ENCODE measurements around the gene NUP88.
A peak's percentile ranks its signal among the peaks of the same experiment; 100 is the strongest.
"Not testable (repeated sequence)": the region's sequence is repeated elsewhere in the genome, so short reads cannot be mapped to it uniquely, and the experiment has no call there.

Gene NUP88

GRCh38 chr17:5419356-5419958 is at the start of gene NUP88:
Gene NUP88, minus strand, starts transcription at chr17:5419662. Its CDS starts 12 bp downstream, at chr17:5419650.
- peak; percentile 88 to 89 for DNase-seq (ENCODE audit: low read depth in 2 of 2)

GRCh38 chr17:5468075-5468473 is 48.6 kb upstream of the NUP88 start:
- no peak for DNase-seq (ENCODE audit: low read depth in 2 of 2)

GRCh38 chr17:5467416-5467815 is 48.0 kb upstream of the NUP88 start:
- no peak for DNase-seq (ENCODE audit: low read depth in 2 of 2)

- no peak for DNase-seq (ENCODE audit: low read depth in 2 of 2)
These were observed 46.8 kb upstream of the NUP88 start for GRCh38 chr17:5466295-5466694.

- no peak for DNase-seq (ENCODE audit: low read depth in 2 of 2)
These were observed 45.5 kb upstream of the NUP88 start for GRCh38 chr17:5464717-5465507.

GRCh38 chr17:5446786-5447185 is 27.3 kb upstream of the NUP88 start:
- no peak for DNase-seq (ENCODE audit: low read depth in 2 of 2)

- DNase-seq (ENCODE audit: low read depth in 2 of 2) = no peak
These were observed 24.7 kb upstream of the NUP88 start for GRCh38 chr17:5444209-5444608.

GRCh38 chr17:5443728-5444127 is 24.3 kb upstream of the NUP88 start:
- DNase-seq (ENCODE audit: low read depth in 2 of 2) = no peak

- DNase-seq (ENCODE audit: low read depth in 2 of 2) = no peak
These were observed 19.9 kb upstream of the NUP88 start for GRCh38 chr17:5439446-5439764.

- DNase-seq (ENCODE audit: low read depth in 2 of 2) = peak; percentile 88 to 89
These were observed 19.4 kb upstream of the NUP88 start, which contains the start of gene C1QBP for GRCh38 chr17:5438716-5439445. Gene C1QBP, minus strand, starts transcription at chr17:5439155. Its CDS starts 82 bp downstream, at chr17:5439073.

GRCh38 chr17:5437721-5438317 is 18.4 kb upstream of the NUP88 start:
- no peak for DNase-seq (ENCODE audit: low read depth in 2 of 2)

- not testable (repeated sequence) for DNase-seq (ENCODE audit: low read depth in 2 of 2)
These were observed 16.4 kb upstream of the NUP88 start for GRCh38 chr17:5435781-5436315.

- no peak for DNase-seq (ENCODE audit: low read depth in 2 of 2)
These were observed 15.5 kb upstream of the NUP88 start for GRCh38 chr17:5434984-5435383.

GRCh38 chr17:5431949-5432556 is 12.6 kb upstream of the NUP88 start:
- DNase-seq (ENCODE audit: low read depth in 2 of 2) = no peak

- DNase-seq (ENCODE audit: low read depth in 2 of 2) = not testable (repeated sequence)
These were observed 11.8 kb upstream of the NUP88 start for GRCh38 chr17:5431234-5431633.

- DNase-seq (ENCODE audit: low read depth in 2 of 2) = no peak
These were observed 11.0 kb upstream of the NUP88 start for GRCh38 chr17:5430413-5430999.

GRCh38 chr17:5429191-5429887 is 9.9 kb upstream of the NUP88 start:
- DNase-seq (ENCODE audit: low read depth in 2 of 2) = no peak

GRCh38 chr17:5425826-5426225 is 6.4 kb upstream of the NUP88 start:
- no peak for DNase-seq (ENCODE audit: low read depth in 2 of 2)

GRCh38 chr17:5424909-5425308 is 5.4 kb upstream of the NUP88 start:
- DNase-seq (ENCODE audit: low read depth in 2 of 2) = no peak

GRCh38 chr17:5422505-5422904 is 3.0 kb upstream of the NUP88 start:
- DNase-seq (ENCODE audit: low read depth in 2 of 2) = no peak

All from stimulated activated CD8-positive, alpha-beta memory T cell treated with anti-CD3 and anti-CD28 coated beads, Interleukin-7, amount 100 ng/mL, for 1 hour (primary cell).